Kidney epithelial cell (primary cell): ENCODE data around the gene CAMK4. TPM values are rescaled to one million over a fixed set of nuclear protein-coding genes. Genes with fewer than 3 reads are reported as not detected.

Source experiments
- DNase-seq: peaks from one replicate; pipeline ENCODE4 v3.0.0-alpha.2; 2010; ENCODE audit warnings: low read depth
- H3K27me3 ChIP-seq: 2 replicates; pipeline ENCODE4 v1.6.0; 2011; ENCODE audit warnings: low read length; ENCODE audit not compliant: control insufficient read depth, insufficient read depth
- H3K36me3 ChIP-seq: 2 replicates; pipeline ENCODE4 v1.5.1; 2011; ENCODE audit warnings: low read length; ENCODE audit not compliant: control insufficient read depth, insufficient read depth
- H3K4me3 ChIP-seq: 2 replicates; pipeline ENCODE4 v1.5.1; 2011; ENCODE audit warnings: low read depth, mild to moderate bottlenecking, control low read depth, low read length
- total RNA-seq: library from RNA; depleted of rRNA; stranded (reverse); fragments of >200 nt; gene quantifications from 2 replicates; pipeline ENCODE4 v1.2.3, GENCODE V29; 2015
- TF ChIP-seq, protein P1 (sequence below): IDR thresholded peaks from 2 replicates; pipeline ENCODE4 v1.5.1; 2011; ENCODE audit warnings: mild to moderate bottlenecking, moderate library complexity, low read length, control low read depth, inconsistent platforms; ENCODE audit not compliant: insufficient read depth, poor library complexity, severe bottlenecking

CAMK4 gene
- total RNA-seq, 1 donor from 2014 or later, result 0.75 TPM

DNA sequence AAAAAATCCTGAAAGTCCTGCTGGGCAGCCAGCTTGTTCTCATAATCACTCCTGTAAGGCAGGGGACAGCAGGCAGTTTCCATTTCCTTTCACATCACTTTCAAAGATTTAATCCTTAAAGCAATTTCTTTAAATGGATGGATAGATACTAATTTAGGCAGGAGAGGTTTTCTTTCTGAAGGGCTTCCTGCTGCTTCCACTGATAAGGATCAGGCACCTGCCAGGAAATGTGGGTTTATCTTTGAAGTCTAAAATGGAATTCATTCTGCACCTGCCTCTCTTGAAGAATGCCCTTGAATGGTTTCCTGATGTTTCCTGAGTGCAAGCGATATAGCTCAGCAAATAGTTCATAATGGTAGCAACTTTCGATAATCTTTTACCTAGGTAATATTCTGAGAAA lies 223.6 kb downstream of the CAMK4 start:
- H3K36me3 ChIP-seq, result no peaks in the 10 kb centered on the region
- H3K27me3 ChIP-seq, result no peaks in the 10 kb centered on the region
- DNase-seq, result no peak
- H3K4me3 ChIP-seq, result no peak overlapping the region
- TF ChIP-seq, protein P1, sequence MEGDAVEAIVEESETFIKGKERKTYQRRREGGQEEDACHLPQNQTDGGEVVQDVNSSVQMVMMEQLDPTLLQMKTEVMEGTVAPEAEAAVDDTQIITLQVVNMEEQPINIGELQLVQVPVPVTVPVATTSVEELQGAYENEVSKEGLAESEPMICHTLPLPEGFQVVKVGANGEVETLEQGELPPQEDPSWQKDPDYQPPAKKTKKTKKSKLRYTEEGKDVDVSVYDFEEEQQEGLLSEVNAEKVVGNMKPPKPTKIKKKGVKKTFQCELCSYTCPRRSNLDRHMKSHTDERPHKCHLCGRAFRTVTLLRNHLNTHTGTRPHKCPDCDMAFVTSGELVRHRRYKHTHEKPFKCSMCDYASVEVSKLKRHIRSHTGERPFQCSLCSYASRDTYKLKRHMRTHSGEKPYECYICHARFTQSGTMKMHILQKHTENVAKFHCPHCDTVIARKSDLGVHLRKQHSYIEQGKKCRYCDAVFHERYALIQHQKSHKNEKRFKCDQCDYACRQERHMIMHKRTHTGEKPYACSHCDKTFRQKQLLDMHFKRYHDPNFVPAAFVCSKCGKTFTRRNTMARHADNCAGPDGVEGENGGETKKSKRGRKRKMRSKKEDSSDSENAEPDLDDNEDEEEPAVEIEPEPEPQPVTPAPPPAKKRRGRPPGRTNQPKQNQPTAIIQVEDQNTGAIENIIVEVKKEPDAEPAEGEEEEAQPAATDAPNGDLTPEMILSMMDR, result no peak

DNA sequence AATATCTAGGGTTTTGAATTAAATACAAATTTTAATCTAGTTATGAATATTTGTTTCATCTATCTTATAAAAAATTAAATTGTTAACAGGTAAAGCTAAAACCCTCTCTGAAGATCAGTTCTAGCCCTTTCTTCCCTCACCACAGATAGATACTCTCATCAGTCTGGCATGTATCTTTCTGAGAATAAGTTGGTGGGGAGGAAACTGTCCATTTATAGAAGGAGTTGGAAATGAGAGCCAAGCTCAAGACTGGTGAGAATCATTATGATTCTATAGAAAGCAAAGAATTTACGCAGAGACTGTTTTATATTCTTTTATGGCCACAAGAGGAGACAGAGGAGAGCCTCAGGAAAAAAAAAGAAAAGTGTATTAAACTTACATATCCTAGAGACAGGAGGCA lies 229.1 kb downstream of the CAMK4 start:
- TF ChIP-seq, protein P1, result no peak
- no peak overlapping the region for H3K4me3 ChIP-seq
- DNase-seq, result no peak
- no peaks in the 10 kb centered on the region for H3K27me3 ChIP-seq
- H3K36me3 ChIP-seq, result no peaks in the 10 kb centered on the region

DNA sequence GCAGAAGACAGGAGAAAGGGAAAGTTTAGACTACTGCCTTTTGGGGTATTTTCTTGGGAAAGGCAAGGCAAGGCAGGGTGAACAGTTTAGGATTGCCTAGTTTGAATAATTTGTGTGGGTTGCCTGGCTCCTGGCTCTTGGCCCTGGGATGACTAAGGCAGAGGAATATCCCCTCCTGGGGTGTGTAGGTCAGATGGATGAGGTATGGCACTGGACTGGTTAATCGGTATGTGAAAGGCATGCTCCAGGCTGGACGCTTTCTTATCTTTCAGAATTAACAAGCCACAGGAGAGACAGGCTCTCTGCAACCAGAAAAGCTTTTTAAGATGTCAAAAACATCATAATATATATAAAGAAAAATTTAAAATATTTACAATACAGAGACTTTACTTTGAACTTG lies 229.6 kb downstream of the CAMK4 start:
- H3K4me3 ChIP-seq, result no peak overlapping the region
- TF ChIP-seq, protein P1, result no peak
- DNase-seq, result no peak
- H3K36me3 ChIP-seq, result no peaks in the 10 kb centered on the region
- no peaks in the 10 kb centered on the region for H3K27me3 ChIP-seq

DNA sequence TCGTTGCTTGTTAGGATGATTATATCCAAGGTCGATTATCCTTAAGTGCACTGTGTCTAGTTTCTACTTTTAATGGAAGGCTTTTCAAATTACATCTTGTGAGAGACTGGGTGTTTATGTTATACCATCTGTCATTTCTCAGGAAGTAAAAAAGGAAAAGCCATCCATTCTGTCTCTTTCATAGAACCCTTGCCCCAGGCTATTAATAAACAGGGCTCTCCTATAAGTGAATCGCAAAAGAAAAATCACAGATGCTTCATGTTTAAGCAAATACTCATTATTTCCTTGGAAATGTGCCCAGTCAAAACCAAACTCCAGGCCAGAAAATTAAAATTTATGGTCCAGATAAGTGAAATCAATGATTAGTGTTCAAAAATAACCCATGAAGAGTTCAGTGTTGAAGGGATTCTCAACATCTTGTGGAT lies 230.0 kb downstream of the CAMK4 start:
- Histone ChIP-seq H3K27me3 (no peaks in the 10 kb centered on the region), H3K4me3 (no peak overlapping the region), H3K36me3 (no peaks in the 10 kb centered on the region)
- no peak for DNase-seq
- TF ChIP-seq, protein P1, result no peak

DNA sequence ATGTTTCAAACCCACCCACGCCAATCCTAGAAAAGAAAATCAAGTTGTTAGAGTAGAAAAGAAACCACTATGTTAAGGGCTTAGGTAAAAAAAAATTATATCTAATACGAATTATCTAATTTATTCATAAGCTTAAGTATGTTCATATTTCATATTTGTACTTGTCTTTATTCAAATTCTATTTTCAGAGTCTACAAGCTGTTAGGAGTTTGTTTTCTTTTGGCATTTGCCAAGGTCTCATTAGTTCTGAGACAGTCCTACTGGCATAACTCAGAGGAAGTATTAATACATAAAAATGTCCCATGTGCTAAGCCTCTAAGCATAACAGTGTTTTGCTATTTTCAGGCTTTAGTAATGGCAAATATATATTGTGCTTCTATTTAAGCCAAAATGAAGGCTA lies 230.6 kb downstream of the CAMK4 start:
- H3K4me3 ChIP-seq, result no peak overlapping the region
- H3K27me3 ChIP-seq, result no peaks in the 10 kb centered on the region
- TF ChIP-seq, protein P1, result no peak
- H3K36me3 ChIP-seq, result no peaks in the 10 kb centered on the region
- no peak for DNase-seq

DNA sequence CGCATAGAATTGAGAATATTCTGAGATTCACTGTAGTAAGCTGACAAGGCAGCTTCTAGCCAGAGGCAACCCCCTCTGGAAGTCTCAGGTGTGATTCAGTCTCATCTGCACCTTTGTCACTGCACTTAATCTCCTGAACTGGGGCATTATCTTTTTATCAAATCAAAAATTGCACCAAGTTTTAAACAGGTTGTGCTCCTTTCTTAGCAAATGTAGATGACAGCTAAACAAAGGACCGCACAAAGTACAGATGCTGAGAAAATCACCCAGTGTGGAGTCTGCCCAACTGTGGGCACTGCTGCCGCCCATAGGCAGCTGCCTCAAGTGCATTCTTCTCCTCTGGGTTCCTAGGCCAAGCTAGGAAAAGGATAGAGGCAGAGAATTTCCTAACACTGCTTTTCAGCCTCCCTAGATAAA lies 237.1 kb downstream of the CAMK4 start:
- no peak overlapping the region for H3K4me3 ChIP-seq
- no peaks in the 10 kb centered on the region for H3K36me3 ChIP-seq
- TF ChIP-seq, protein P1, result peak; percentile 67
- DNase-seq, result no peak
- no peaks in the 10 kb centered on the region for H3K27me3 ChIP-seq
